Measurements from ENCODE around the gene CHAF1A.

DNA sequence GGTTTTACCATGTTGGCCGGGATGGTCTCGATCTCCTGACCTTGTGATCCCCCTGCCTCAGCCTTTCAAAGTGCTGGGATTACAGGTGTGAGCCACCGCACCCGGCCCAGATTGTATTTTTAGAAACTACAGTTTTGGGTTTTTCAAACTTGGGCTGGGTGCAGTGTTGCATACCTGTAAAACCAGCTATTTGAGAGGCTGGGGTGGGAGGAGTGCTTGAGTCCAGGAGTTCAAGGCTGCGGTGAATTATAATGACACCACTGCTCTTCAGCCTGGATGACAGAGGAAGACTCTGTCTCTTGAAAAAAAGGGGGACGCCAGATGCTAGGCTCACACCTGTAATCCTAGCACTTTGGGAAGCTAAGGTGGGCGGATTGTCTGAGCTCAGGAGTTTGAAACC lies 4.2 kb downstream of the CHAF1A start:
- TF ChIP-seq EGR1 (IDR thresholded peaks at IDR 0.05; ENCODE audit: borderline replicate concordance, low read depth, low read length) (no peak), POLR2AphosphoS5 (IDR thresholded peaks at IDR 0.05; ENCODE audit: low read depth, low read length) (no peak), RNF2 (IDR thresholded peaks at IDR 0.05; ENCODE audit: borderline replicate concordance, low read depth, low read length, missing control alignments, poor library complexity, severe bottlenecking) (no peak), POLR2A (IDR thresholded peaks at IDR 0.05; ENCODE audit: control extremely low read depth in 1 of 2, low read depth in 2 of 2, low read length in 2 of 2) (no peak; a peak in 1 of 3 replicates), SP1 (IDR thresholded peaks at IDR 0.05; ENCODE audit: low read depth, low read length) (no peak), CREB1 (IDR thresholded peaks at IDR 0.05) (no peak)
- TF ChIP-seq, protein P1, sequence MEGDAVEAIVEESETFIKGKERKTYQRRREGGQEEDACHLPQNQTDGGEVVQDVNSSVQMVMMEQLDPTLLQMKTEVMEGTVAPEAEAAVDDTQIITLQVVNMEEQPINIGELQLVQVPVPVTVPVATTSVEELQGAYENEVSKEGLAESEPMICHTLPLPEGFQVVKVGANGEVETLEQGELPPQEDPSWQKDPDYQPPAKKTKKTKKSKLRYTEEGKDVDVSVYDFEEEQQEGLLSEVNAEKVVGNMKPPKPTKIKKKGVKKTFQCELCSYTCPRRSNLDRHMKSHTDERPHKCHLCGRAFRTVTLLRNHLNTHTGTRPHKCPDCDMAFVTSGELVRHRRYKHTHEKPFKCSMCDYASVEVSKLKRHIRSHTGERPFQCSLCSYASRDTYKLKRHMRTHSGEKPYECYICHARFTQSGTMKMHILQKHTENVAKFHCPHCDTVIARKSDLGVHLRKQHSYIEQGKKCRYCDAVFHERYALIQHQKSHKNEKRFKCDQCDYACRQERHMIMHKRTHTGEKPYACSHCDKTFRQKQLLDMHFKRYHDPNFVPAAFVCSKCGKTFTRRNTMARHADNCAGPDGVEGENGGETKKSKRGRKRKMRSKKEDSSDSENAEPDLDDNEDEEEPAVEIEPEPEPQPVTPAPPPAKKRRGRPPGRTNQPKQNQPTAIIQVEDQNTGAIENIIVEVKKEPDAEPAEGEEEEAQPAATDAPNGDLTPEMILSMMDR (IDR thresholded peaks at IDR 0.05; ENCODE audit: control extremely low read depth in 1 of 3, insufficient read depth in 1 of 3, low read depth in 1 of 3, low read length in 3 of 3): no peak
